ENCODE results near the gene PPP1R12A.

PPP1R12A gene

GRCh38 chr12:79895804-79896203 is 39.1 kb downstream of the PPP1R12A start:
- no peak for TF ChIP-seq CTCF (conservative IDR thresholded peaks at IDR 0.05; ENCODE audit: low read depth, low read length)
- H3K4me3 ChIP-seq (ENCODE audit: low read depth, low read length): no peak overlapping the region
- no peak for DNase-seq (ENCODE audit: low read depth)

- H3K4me3 ChIP-seq (ENCODE audit: low read depth, low read length): no peak overlapping the region
- no peak for TF ChIP-seq CTCF (conservative IDR thresholded peaks at IDR 0.05; ENCODE audit: low read depth, low read length)
- DNase-seq (ENCODE audit: low read depth): no peak
These were observed 39.8 kb downstream of the PPP1R12A start for GRCh38 chr12:79895071-79895470.

- H3K4me3 ChIP-seq (ENCODE audit: low read depth, low read length): no peak overlapping the region
- TF ChIP-seq CTCF (conservative IDR thresholded peaks at IDR 0.05; ENCODE audit: low read depth, low read length): no peak
- no peak for DNase-seq (ENCODE audit: low read depth)
These were observed 43.3 kb downstream of the PPP1R12A start for GRCh38 chr12:79891506-79892162.

- no peak overlapping the region for H3K4me3 ChIP-seq (ENCODE audit: low read depth, low read length)
- DNase-seq (ENCODE audit: low read depth): no peak
- TF ChIP-seq CTCF (conservative IDR thresholded peaks at IDR 0.05; ENCODE audit: low read depth, low read length): no peak
These were observed 47.0 kb downstream of the PPP1R12A start for GRCh38 chr12:79887890-79888289.

- H3K4me3 ChIP-seq (ENCODE audit: low read depth, low read length): no peak overlapping the region
- peak; percentile 70 for TF ChIP-seq CTCF (conservative IDR thresholded peaks at IDR 0.05; ENCODE audit: low read depth, low read length)
- peak; percentile 80 for DNase-seq (ENCODE audit: low read depth)
These were observed 47.9 kb downstream of the PPP1R12A start for GRCh38 chr12:79886917-79887519.

GRCh38 chr12:79885911-79886490 is 48.9 kb downstream of the PPP1R12A start:
- no peak overlapping the region for H3K4me3 ChIP-seq (ENCODE audit: low read depth, low read length)
- DNase-seq (ENCODE audit: low read depth): peak; percentile 56
- TF ChIP-seq CTCF (conservative IDR thresholded peaks at IDR 0.05; ENCODE audit: low read depth, low read length): no peak

Measured in choroid plexus epithelial cell (primary cell).